Inflammatory macrophage treated with lipopolysaccharide for 1 hour (primary cell): ENCODE data around the gene CCL4L2.
"Not testable (repeated sequence)": the region's sequence is repeated elsewhere in the genome, so short reads cannot be mapped to it uniquely, and the experiment has no call there.

Source experiments
- DNase-seq, 2 donors: peaks; one replicate each; pipeline ENCODE4 v3.0.0-alpha.2; 2020 to 2022

CCL4L2 gene

DNA sequence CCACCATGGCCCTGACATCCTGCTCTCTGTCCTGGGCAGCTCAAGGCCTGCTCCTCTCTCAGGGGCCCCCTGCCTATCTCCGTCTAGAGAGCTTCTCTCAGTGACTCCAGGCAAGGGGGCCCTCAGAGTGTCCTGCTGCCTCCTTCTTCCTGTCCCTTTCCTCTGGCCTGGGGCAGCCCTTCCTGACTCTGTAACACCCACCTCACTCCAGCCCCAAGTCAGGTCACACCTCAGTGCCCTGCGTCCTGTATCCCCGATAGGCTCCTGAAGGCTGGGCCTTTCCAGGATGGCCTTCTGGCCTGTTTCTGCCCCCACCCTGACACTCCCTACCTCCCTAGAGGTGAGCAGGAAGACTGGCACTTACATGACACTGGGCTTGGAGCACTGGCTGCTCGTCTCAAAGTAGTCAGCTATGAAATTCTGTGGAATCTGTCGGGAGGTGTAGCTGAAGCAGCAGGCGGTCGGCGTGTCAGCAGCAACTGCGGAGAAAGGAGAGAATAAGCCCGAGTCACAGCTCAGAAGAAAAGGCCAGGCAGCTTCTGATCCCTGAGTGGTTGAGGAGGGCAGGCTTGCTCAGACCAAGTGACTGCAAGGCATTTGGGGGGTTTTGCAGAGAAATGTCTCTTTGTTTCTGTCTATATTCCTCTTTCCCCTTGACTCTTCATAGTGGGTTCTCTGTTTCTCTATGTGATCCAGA, 15.3 kb upstream of the CCL4L2 start:
- DNase-seq = peak; percentile 47 to 92

DNA sequence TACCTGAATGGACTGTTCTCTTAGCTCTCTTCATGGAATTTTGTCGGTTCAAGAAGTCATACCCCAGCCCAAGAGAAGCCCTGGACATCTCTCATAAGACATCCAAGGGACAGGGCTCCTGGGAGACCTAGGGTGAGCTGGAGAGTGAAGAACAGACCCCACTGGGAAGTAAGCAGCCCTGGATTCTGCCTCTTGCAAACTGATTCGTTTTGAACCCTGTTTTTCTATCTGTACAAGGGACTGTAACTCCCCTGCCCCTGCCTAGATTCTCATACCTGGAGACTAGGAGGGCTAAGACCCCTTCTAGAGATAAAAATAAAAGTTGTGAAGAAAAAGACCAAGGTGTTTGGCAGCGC, 14.8 kb upstream of the CCL4L2 start:
- no peak for DNase-seq

DNA sequence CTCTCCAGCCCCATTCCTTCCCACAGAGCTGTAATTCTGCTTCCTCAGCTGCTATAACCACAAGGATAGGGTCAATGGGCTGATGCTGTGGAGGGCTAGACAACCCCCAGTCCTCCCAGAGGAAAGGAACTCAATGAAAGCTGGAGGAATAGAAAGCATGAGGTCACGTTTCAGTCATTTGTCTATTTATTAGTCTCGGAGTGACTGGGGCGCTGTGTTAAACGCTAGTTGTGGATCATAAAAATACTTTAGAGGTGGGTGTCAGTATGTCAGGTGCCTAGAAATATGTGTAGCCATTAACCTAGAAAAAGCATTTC, 13.5 kb upstream of the CCL4L2 start:
- peak; percentile 85 to 97 for DNase-seq

DNA sequence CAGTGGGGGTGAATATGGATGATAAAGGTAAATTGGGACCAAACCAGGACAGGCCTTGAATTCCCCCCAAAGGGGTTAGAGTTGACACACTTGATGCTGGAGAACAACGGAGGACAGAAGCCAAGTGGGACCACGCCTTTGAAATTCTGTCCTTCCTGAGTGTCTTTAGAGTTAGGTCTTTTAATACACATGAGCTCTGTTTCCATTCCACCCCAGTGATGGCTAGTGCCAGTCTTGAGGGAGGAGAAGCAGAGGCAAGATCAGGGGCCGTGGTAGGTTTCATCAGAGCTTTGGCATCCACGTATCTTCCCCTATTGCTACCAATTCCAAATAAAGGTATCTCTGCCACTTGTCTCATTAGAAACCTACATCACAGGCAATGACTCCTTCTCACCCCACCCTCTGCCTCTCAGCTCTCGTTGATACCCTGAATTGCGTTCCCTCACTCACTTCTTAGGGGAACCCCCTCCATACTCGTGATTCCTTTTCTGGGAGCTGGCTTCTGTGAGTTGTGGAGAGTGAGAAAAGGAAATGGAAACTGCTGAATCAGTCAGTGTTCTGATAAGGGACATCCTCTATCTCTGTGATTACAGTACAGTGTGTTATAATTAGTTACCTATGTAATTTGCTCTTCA, 11.9 kb upstream of the CCL4L2 start:
- peak; percentile 95 to 100 for DNase-seq

GRCh38 chr17:36201102-36201501, 9.8 kb upstream of the CCL4L2 start:
- not testable (repeated sequence) for DNase-seq

- DNase-seq = peak in 1 of 2 donors; percentile 74
Observed at GRCh38 chr17:36201506-36201905, 9.4 kb upstream of the CCL4L2 start.

- peak in 1 of 2 donors; percentile 57 for DNase-seq
Observed at GRCh38 chr17:36203335-36203734, 7.5 kb upstream of the CCL4L2 start.

- no peak for DNase-seq
Observed at GRCh38 chr17:36204724-36205500, 6.0 kb upstream of the CCL4L2 start.

DNA sequence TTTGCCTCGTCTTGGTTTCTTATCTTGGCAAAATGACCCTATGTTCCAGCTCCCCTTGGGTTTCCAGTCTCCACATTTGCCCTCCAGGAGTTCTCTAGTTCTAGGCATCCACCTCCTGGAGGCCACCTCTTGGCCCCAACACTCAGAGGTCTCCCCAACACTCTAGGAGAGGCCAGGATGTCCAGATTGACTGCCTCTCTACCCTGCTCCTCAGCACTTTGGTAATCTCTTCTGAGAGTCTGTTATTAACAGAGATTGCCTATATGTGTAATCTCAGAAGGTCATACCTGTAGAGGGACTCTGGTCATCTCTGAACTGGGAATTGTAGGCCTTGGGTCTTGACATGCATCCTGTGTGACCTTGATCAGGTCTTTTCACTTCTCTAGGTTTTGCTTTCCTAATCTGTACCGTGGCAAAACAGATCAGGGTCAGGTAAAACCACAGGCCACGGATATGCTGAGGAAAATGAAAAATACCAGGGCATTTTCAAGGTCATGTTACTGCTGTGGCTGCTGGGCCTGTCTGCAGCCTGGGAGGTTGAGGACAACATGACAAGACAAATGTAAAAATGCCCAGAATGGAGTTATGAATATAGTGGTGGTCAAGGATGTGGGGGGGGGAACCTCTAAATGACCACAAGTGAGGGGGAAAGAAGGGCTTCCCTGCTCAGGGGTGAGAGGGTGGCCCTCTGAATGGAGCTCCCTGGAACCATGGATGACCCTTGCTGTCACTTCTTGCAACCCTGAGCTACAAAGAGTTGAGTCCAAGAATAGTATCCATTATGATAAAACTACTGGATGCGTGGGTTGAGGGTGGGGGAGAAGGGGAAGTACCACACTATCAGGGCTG, 5.0 kb upstream of the CCL4L2 start:
- DNase-seq = peak in 1 of 2 donors; percentile 56

- DNase-seq = peak in 1 of 2 donors; percentile 40
Observed at GRCh38 chr17:36206486-36206821, 4.4 kb upstream of the CCL4L2 start.

- not testable (repeated sequence) for DNase-seq
Observed at GRCh38 chr17:36207383-36207782, 3.5 kb upstream of the CCL4L2 start.

DNA sequence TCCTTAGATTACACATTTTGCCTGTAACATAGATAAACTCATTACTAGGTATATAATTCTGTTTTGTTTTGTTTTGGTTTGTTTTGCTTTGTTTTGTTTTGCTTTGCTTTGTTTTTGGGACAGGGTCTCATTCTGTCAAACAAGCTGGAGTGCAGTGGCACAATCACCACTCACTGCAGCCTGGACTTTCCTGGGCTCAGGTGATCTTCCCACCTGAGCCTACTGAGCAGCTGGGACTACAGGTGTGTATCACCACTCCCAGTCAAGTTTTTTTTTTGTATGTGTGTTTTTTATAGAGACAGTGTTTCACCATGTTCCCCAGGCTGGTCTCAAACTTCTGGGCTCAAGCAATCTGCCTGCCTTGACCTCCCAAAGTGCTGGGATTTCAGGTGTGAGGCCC, 1.3 kb upstream of the CCL4L2 start:
- no peak for DNase-seq

DNA sequence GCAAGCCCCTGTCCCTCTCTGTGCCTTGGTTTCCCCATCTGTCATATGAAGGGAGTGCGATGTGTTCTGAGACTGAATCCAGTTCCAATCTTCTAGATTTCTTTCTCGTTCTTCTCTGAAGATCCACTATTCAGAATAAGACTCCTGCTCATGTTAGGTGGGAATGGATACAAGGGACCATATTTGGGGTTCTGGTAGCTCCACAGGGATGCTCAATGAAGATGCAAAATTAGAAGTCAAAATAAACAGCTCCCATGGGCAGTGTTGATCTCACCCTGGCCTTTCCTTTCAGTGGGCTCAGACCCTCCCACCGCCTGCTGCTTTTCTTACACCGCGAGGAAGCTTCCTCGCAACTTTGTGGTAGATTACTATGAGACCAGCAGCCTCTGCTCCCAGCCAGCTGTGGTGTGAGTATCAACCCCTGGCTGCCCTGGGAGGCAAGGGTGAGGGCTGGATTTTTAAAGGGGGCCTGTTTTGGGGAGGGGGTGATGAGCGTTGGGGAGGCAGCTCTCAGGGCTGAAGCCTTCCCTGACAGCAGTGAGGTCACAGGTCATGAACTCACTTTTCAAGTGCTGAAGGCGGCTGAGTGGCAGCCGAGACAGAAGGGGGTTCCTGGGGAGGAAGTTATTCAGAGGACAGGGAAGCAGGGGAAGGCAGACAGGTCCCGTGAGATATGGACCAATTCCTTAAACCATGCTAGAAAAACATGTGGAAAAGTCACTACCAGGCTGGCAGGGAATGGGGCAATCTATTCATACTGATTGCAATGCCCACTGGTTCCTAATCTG, 815 bp downstream of the CCL4L2 start:
- peak; percentile 93 to 99 for DNase-seq

DNA sequence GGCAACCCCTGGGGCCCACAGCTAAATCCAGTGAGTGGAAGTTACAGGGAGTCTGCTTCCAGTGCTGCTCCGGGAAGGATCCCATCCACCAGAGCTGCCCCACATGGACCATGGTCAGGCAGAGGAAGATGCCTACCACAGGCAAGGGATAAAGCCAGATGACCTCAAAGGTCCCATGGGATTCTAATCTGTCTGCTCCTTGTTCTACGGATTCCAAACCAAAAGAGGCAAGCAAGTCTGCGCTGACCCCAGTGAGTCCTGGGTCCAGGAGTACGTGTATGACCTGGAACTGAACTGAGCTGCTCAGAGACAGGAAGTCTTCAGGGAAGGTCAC, 1.4 kb downstream of the CCL4L2 start:
- DNase-seq = no peak

- DNase-seq = peak; percentile 67 to 100
Observed at GRCh38 chr17:36212966-36213365, 2.1 kb downstream of the CCL4L2 start.

- no peak for DNase-seq
Observed at GRCh38 chr17:36213695-36214094, 2.8 kb downstream of the CCL4L2 start.

- DNase-seq = peak in 1 of 2 donors; percentile 69
Observed at GRCh38 chr17:36214918-36215317, 4.1 kb downstream of the CCL4L2 start.

GRCh38 chr17:36215406-36216308, 4.8 kb downstream of the CCL4L2 start:
- DNase-seq = peak; percentile 68 to 92

DNA sequence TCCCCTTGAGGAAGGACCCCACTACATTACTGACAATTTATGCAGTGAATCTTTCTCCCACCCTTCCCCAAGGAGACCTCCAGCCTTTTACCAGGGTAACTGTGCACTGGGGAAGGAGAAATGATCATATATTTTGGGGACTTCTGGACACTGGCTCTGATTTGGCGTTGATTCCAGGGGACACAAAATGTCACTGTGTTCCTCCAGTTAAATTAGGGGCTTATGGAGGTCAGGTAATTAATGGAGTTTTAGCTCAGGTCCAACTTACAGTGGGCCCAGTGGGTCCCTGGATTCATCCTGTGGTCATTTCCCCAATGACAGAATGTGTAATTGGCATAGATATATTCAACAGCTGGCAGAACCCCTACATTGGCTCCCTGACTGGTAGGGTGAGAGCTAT, 8.7 kb downstream of the CCL4L2 start:
- DNase-seq = not testable (repeated sequence)

GRCh38 chr17:36220737-36221580, 10.1 kb downstream of the CCL4L2 start:
- not testable (repeated sequence) for DNase-seq
